B cell (primary cell): ENCODE data around the gene PRPF38B. TPM values are rescaled to one million over a fixed set of nuclear protein-coding genes. Genes with fewer than 3 reads are reported as not detected.

Source experiments
- ATAC-seq: fragments of 200-7000 bp; cut with Tn5 transposase; one replicate; pipeline ENCODE4 v1.10.0; 2021; ENCODE audit warnings: low read depth, mild to moderate bottlenecking, moderate number of reproducible peaks, moderate library complexity
- CTCF ChIA-PET: fragments of 350-600 bp; sonication (Branson Sonifier 250); formaldehyde crosslinking; loops from one replicate; lab custom pipeline; 2021; ENCODE audit warnings: antibody characterized with exemption, inconsistent platforms; lab: Charles Lee
- POLR2A ChIA-PET: fragments of 350-600 bp; sonication (Branson Sonifier 250); formaldehyde crosslinking; loops from one replicate; lab custom pipeline; 2021; ENCODE audit warnings: antibody characterized with exemption; lab: Charles Lee
- DNase-seq: peaks from one replicate; pipeline ENCODE4 v3.0.0; 2013
- H2AFZ ChIP-seq: 2 replicates; pipeline ENCODE4 v1.6.1; 2012; ENCODE audit warnings: mild to moderate bottlenecking, low read depth, low read length; ENCODE audit not compliant: insufficient read depth, poor library complexity, severe bottlenecking
- H3K27ac ChIP-seq, 2 donors: 1 replicate in 1 of 2; 2 replicates in 1 of 2; pipeline ENCODE4 v1.5.1; 2012 to 2013; ENCODE audit warnings: low read length in 2 of 2, mild to moderate bottlenecking in 2 of 2, moderate library complexity in 1 of 2
- H3K27me3 ChIP-seq, 4 experiments: fragments of 200-600 bp in 1 of 4; sonication (generic) in 1 of 4; replicated peaks in 1 of 4; 1 replicate in 2 of 4; 2 replicates in 2 of 4; pipeline versions ENCODE4 v1.6.1 to v1.7.0; 2013 to 2016; ENCODE audit warnings: low read length in 3 of 4, mild to moderate bottlenecking in 2 of 4, mixed read lengths in 1 of 4, moderate library complexity in 1 of 4; ENCODE audit not compliant: insufficient read depth in 4 of 4, control insufficient read depth in 3 of 4; ENCODE audit errors: control extremely low read depth in 1 of 4
- H3K36me3 ChIP-seq, 2 experiments: replicated peaks in 1 of 2; 1 replicate in 1 of 2; 2 replicates in 1 of 2; pipeline versions ENCODE4 v1.6.1 to v1.7.1; 2013; ENCODE audit warnings: low read length in 1 of 2; ENCODE audit not compliant: insufficient read depth in 2 of 2, control insufficient read depth in 1 of 2; ENCODE audit errors: control extremely low read depth in 1 of 2, extremely low read depth in 1 of 2
- H3K4me1 ChIP-seq, 2 donors: fragments of 200-600 bp in 1 of 2; sonication (generic) in 1 of 2; 1 replicate in 1 of 2; 2 replicates in 1 of 2; pipeline versions ENCODE4 v1.5.1 to v1.6.1; 2013 to 2017; ENCODE audit warnings: low read length in 2 of 2; ENCODE audit not compliant: control insufficient read depth in 2 of 2, insufficient read depth in 2 of 2
- H3K4me2 ChIP-seq: replicated peaks from 2 replicates; pipeline ENCODE3; 2012; ENCODE audit warnings: mild to moderate bottlenecking, low read depth, low read length; ENCODE audit not compliant: poor library complexity, severe bottlenecking
- H3K4me3 ChIP-seq, 5 experiments: fragments of 200-600 bp in 1 of 5; sonication (generic) in 1 of 5; 1 replicate in 3 of 5; 2 replicates in 2 of 5; pipeline versions ENCODE4 v1.5.1 to v1.7.0; 2011 to 2016; ENCODE audit warnings: low read length in 4 of 5, mild to moderate bottlenecking in 4 of 5, low read depth in 2 of 5, control low read depth in 1 of 5, moderate library complexity in 1 of 5; ENCODE audit not compliant: insufficient read depth in 1 of 5; ENCODE audit errors: control extremely low read depth in 1 of 5, extremely low read depth in 1 of 5
- H3K79me2 ChIP-seq: fragments of 200-600 bp; sonication (generic); one replicate; pipeline ENCODE4 v1.6.0; 2016; ENCODE audit warnings: low read length; ENCODE audit not compliant: control insufficient read depth, insufficient read depth
- H3K9ac ChIP-seq: fragments of 200-600 bp; sonication (generic); 2 replicates; pipeline ENCODE4 v1.6.1; 2017; ENCODE audit warnings: mild to moderate bottlenecking, low read length, moderate library complexity
- H3K9me3 ChIP-seq, 3 donors: one replicate each; pipeline versions ENCODE4 v1.6.1 to v1.7.1; 2013; ENCODE audit warnings: low read length in 2 of 3; ENCODE audit not compliant: control insufficient read depth in 2 of 3, insufficient read depth in 1 of 3; ENCODE audit errors: control extremely low read depth in 1 of 3
- H4K20me1 ChIP-seq: 2 replicates; pipeline ENCODE4 v1.6.0; 2012; ENCODE audit warnings: mild to moderate bottlenecking, low read length; ENCODE audit not compliant: insufficient read depth, control insufficient read depth, poor library complexity, severe bottlenecking
- H3K27ac Mint-ChIP-seq: one replicate; pipeline ENCODE4 v1.8.0; 2021; ENCODE audit warnings: mixed read lengths
- H3K27me3 Mint-ChIP-seq: one replicate; pipeline ENCODE4 v1.8.0; 2021; ENCODE audit warnings: mixed read lengths
- H3K4me1 Mint-ChIP-seq: one replicate; pipeline ENCODE4 v1.8.0; 2021; ENCODE audit warnings: mixed read lengths
- H3K4me3 Mint-ChIP-seq: one replicate; pipeline ENCODE4 v1.8.0; 2021; ENCODE audit warnings: mixed read lengths
- H3K9me3 Mint-ChIP-seq: one replicate; pipeline ENCODE4 v1.8.0; 2022; ENCODE audit warnings: mixed read lengths; ENCODE audit not compliant: insufficient read depth
- CTCF ChIP-seq: fragments of 200-600 bp; IDR thresholded peaks from one replicate; pipeline ENCODE4 v1.8.0; 2022; ENCODE audit warnings: antibody characterized with exemption, mild to moderate bottlenecking
- EZH2 ChIP-seq: IDR thresholded peaks from 2 replicates; pipeline ENCODE4 v1.6.1; 2012; ENCODE audit warnings: borderline replicate concordance, low read depth, mild to moderate bottlenecking, moderate library complexity, low read length; ENCODE audit not compliant: insufficient read depth, poor library complexity, severe bottlenecking
- whole genome bisulfite sequencing: methylation state at CpG from one replicate; pipeline ENCODE4 v1.1.5; 2013; ENCODE audit warnings: missing lambda C conversion rate; ENCODE audit not compliant: insufficient coverage; 5-methylcytosine and 5-hydroxymethylcytosine counted together
- intact Hi-C: fragments of 100-400 bp; cut with micrococcal nuclease; formaldehyde crosslinking; loops from one replicate; pipeline ENCODE4 v1.10.0; 2022
- polyA plus RNA-seq: library from polyadenylated mRNA; depleted of rRNA; stranded (reverse); fragments of >200 nt; gene quantifications from 2 replicates; pipeline ENCODE4 v1.2.3, GENCODE V29; 2012
- total RNA-seq, 2 donors: library from RNA; stranded (reverse); fragments of 120-200 nt in 1 of 2; gene quantifications; 1 replicate in 1 of 2; 2 replicates in 1 of 2; pipeline versions ENCODE4 v1.2.3 to v1.2.4, GENCODE V29; 2013 to 2022

The PRPF38B gene
- total and polyA plus RNA-seq, 2 donors (not counting 1 experiment from before 2014, with no cell fraction given), result 48.7 to 114 TPM

DNA sequence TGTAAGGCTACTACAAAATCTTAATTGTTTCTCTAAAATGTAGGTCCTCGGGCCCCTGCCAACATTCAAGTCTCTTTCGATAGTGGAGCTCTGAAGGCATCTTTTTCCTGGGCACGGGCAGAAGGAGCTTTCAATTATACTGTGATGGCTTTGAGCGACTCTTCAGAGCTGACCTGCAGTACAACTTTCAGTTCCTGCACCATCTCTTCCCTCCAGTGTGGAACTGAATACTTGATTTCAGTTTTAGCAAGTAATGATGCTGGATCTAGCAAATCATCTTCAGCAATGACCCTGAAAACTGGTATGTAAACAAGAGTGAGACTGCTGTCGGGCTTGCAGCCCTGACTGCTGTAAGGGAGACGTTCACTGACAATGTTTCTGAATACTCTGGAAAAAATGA, 30.2 kb downstream of the PRPF38B start:
- H3K9me3 Mint-ChIP-seq, result no peaks in the 10 kb centered on the region
- H3K27me3 Mint-ChIP-seq, result peaks cover 12% of the 10 kb centered on the region
- TF ChIP-seq EZH2 (no peak), CTCF (no peak)
- POLR2A ChIA-PET, result no interaction called here
- H3K27ac Mint-ChIP-seq, result no peak overlapping the region
- no peak for ATAC-seq
- Histone ChIP-seq H3K79me2 (no peaks in the 10 kb centered on the region), H3K9ac (no peak overlapping the region), H3K4me2 (no peak overlapping the region), H3K27ac (no peak overlapping the region), H3K36me3 (no peaks in the 10 kb centered on the region), H3K4me1 (no peaks in the 10 kb centered on the region), H2AFZ (no peak overlapping the region), H3K27me3 (no peaks in the 10 kb centered on the region), H4K20me1 (no peaks in the 10 kb centered on the region), H3K9me3 (no peaks in the 10 kb centered on the region), H3K4me3 (no peak overlapping the region)
- 95% methylated on average over 4 of the region's 6 CpGs for WGBS
- DNase-seq, result no peak
- H3K4me1 Mint-ChIP-seq, result no peaks in the 10 kb centered on the region
- intact Hi-C loops, result no loop called here
- CTCF ChIA-PET, result no interaction called here
- no peak overlapping the region for H3K4me3 Mint-ChIP-seq

- Histone ChIP-seq H3K27me3 (no peaks in the 10 kb centered on the region), H3K4me2 (no peak overlapping the region), H3K27ac (no peak overlapping the region), H2AFZ (no peak overlapping the region), H3K79me2 (no peaks in the 10 kb centered on the region), H3K4me1 (no peaks in the 10 kb centered on the region), H4K20me1 (no peaks in the 10 kb centered on the region), H3K36me3 (no peaks in the 10 kb centered on the region), H3K4me3 (no peak overlapping the region), H3K9ac (no peak overlapping the region), H3K9me3 (no peaks in the 10 kb centered on the region)
- no peak for TF ChIP-seq EZH2
- no peak for TF ChIP-seq CTCF
- ChIA-PET CTCF (no interaction called here), POLR2A (no interaction called here)
- Mint-ChIP-seq H3K9me3 (no peaks in the 10 kb centered on the region), H3K27ac (no peak overlapping the region), H3K4me3 (no peak overlapping the region), H3K27me3 (peaks cover 21% of the 10 kb centered on the region), H3K4me1 (no peaks in the 10 kb centered on the region)
- 100% methylated on average over 1 of the region's 1 CpG for WGBS
- ATAC-seq, result no peak
- intact Hi-C loops, result no loop called here
- DNase-seq, result no peak
These were observed 33.8 kb downstream of the PRPF38B start for GRCh38 chr1:108725906-108726305.
